Body of pancreas (tissue), 4 donors: ENCODE results near the gene SHISA7. TPM values are rescaled to one million over a fixed set of nuclear protein-coding genes. Genes with fewer than 3 reads are reported as not detected.

Source experiments
- ATAC-seq: fragments of 150-250 bp; one replicate; pipeline ENCODE4 v1.9.1; 2016
- DNase-seq, 4 donors: peaks; one replicate each; pipeline ENCODE4 v3.0.0-alpha.2; 2019
- H3K27ac ChIP-seq, 4 donors: fragments of 200-600 bp; sonication (generic); 1 replicate in 3 of 4; 2 replicates in 1 of 4; pipeline versions ENCODE4 v1.5.1 to v1.6.1; 2016 to 2019; ENCODE audit warnings: mild to moderate bottlenecking in 1 of 4, mixed read lengths in 1 of 4, moderate library complexity in 1 of 4
- H3K27me3 ChIP-seq, 2 donors: fragments of 200-600 bp; sonication (generic); one replicate each; pipeline ENCODE4 v1.6.0; 2016; ENCODE audit warnings: mild to moderate bottlenecking in 1 of 2
- H3K36me3 ChIP-seq, 2 donors: fragments of 200-600 bp; sonication (generic); replicated peaks in 1 of 2; 2 replicates each; pipeline ENCODE4 v1.5.1; 2016; ENCODE audit warnings: low read depth in 2 of 2; ENCODE audit not compliant: insufficient read depth in 1 of 2
- H3K4me1 ChIP-seq: fragments of 200-600 bp; sonication (generic); one replicate; pipeline ENCODE4 v1.6.0; 2016
- H3K4me3 ChIP-seq, 2 donors: fragments of 200-600 bp; sonication (generic); 1 replicate in 1 of 2; 2 replicates in 1 of 2; pipeline ENCODE4 v1.5.1; 2016 to 2019
- H3K9me3 ChIP-seq, 3 donors: fragments of 200-600 bp; sonication (generic); 1 replicate in 2 of 3; 2 replicates in 1 of 3; pipeline ENCODE4 v1.5.1; 2016
- POLR2A ChIP-seq, 3 donors: fragments of 450-650 bp; IDR thresholded peaks; one replicate each; pipeline ENCODE4 v1.6.1; 2016; ENCODE audit warnings: antibody characterized with exemption in 3 of 3, mild to moderate bottlenecking in 2 of 3
- WGBS, 2 donors: methylation state at CpG; one replicate each; pipeline ENCODE4 v1.1.5; 2017; 5-methylcytosine and 5-hydroxymethylcytosine counted together
- intact Hi-C: fragments of 100-400 bp; cut with DNase I; formaldehyde crosslinking; loops from one replicate; pipeline ENCODE4 v1.15.1; 2023
- total RNA-seq, 2 donors: library from RNA; depleted of rRNA; stranded (reverse); fragments of >200 nt; gene quantifications; one replicate each; pipeline ENCODE4 v1.1.0, GENCODE V29; 2016
- TF ChIP-seq, protein P1 (sequence below), 7 experiments: fragments of 450-650 bp in 4 of 7; fragments of 200-600 bp in 3 of 7; sonication (generic) in 3 of 7; IDR thresholded peaks; one replicate each; pipeline ENCODE4 v1.5.1; 2016 to 2019; ENCODE audit warnings: antibody characterized with exemption in 7 of 7

The SHISA7 gene
- total RNA-seq, 2 donors from 2014 or later, result not detected

- Histone ChIP-seq H3K27me3 (peaks cover 0 to 17% of the 10 kb centered on the region in 2 donors), H3K36me3 (no peaks in the 10 kb centered on the region), H3K4me3 (no peak overlapping the region), H3K9me3 (no peaks in the 10 kb centered on the region), H3K27ac (no peak overlapping the region), H3K4me1 (no peaks in the 10 kb centered on the region)
- ATAC-seq (no peak), DNase-seq (no peak)
- WGBS, 2 donors, result 80 to 92% methylated on average over 2 to 4 of the region's 4 CpGs
- intact Hi-C loops, result no loop called here
- TF ChIP-seq, protein P1, sequence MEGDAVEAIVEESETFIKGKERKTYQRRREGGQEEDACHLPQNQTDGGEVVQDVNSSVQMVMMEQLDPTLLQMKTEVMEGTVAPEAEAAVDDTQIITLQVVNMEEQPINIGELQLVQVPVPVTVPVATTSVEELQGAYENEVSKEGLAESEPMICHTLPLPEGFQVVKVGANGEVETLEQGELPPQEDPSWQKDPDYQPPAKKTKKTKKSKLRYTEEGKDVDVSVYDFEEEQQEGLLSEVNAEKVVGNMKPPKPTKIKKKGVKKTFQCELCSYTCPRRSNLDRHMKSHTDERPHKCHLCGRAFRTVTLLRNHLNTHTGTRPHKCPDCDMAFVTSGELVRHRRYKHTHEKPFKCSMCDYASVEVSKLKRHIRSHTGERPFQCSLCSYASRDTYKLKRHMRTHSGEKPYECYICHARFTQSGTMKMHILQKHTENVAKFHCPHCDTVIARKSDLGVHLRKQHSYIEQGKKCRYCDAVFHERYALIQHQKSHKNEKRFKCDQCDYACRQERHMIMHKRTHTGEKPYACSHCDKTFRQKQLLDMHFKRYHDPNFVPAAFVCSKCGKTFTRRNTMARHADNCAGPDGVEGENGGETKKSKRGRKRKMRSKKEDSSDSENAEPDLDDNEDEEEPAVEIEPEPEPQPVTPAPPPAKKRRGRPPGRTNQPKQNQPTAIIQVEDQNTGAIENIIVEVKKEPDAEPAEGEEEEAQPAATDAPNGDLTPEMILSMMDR (IDR thresholded peaks at IDR 0.05), result no peak
- no peak for TF ChIP-seq POLR2A (IDR thresholded peaks at IDR 0.05)
Observed at GRCh38 chr19:55435020-55435419, 8.1 kb downstream of the SHISA7 start.

- DNase-seq (no peak), ATAC-seq (no peak)
- intact Hi-C loops, result no loop called here
- Histone ChIP-seq H3K4me1 (no peaks in the 10 kb centered on the region), H3K27ac (no peak overlapping the region), H3K27me3 (peaks cover 0 to 16% of the 10 kb centered on the region in 2 donors), H3K4me3 (no peak overlapping the region), H3K36me3 (no peaks in the 10 kb centered on the region), H3K9me3 (no peaks in the 10 kb centered on the region)
- TF ChIP-seq POLR2A (IDR thresholded peaks at IDR 0.05), result no peak
- TF ChIP-seq, protein P1 (IDR thresholded peaks at IDR 0.05), result no peak
- WGBS, 2 donors, result 53 to 56% methylated on average over 4 of the region's 4 CpGs
Observed at GRCh38 chr19:55434356-55434919, 8.7 kb downstream of the SHISA7 start.

- intact Hi-C loops, result no loop called here
Observed at GRCh38 chr19:55433292-55433691, 9.8 kb downstream of the SHISA7 start.

DNA sequence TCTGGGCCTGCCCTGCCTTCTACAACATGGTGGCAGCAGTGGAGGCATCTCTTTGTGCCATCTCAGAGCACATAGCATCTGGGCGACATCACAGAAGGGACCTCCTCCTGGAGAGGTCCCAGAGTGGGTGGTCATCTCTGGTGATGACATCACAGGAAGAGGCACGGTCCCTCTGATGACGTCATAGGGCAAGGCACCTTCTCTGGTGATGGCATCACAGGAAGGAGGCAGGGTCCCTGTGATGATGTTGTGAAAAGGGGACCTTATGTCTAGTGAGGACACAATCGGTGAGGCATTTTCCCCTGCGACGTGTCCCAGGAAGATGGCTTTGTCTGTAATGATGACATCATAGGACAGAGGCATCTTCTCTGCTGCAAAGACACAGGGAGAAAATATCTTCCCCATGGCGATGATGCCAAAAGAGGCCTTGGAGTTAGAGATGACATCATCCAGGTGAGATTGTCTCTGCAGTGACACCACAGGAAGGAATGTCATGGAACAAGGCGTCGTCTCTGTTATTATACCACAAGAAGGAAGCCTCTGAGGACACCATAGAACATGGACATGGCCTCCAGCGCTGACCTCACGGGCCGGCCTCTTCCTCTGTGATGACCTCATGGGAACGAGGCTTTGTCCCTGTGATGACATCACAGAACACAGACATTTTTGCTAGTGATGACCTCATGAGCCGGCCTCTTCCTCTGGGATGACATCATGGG is 10.7 kb downstream of the SHISA7 start:
- DNase-seq (no peak), ATAC-seq (no peak)
- intact Hi-C loops, result no loop called here
- no peak overlapping the region for H3K27ac ChIP-seq
- no peaks in the 10 kb centered on the region for H3K4me1 ChIP-seq
- H3K4me3 ChIP-seq, result no peak overlapping the region
- TF ChIP-seq, protein P1 (IDR thresholded peaks at IDR 0.05), result no peak
- TF ChIP-seq POLR2A (IDR thresholded peaks at IDR 0.05), result no peak
- no peaks in the 10 kb centered on the region for H3K9me3 ChIP-seq
- WGBS, 2 donors, result 77 to 78% methylated on average over 10 to 14 of the region's 14 CpGs
- no peaks in the 10 kb centered on the region for H3K36me3 ChIP-seq
- peaks cover 0 to 10% of the 10 kb centered on the region in 2 donors for H3K27me3 ChIP-seq

More at GRCh38 chr19:55433292-55433691, 9.8 kb downstream of the SHISA7 start:
- no peaks in the 10 kb centered on the region for H3K4me1 ChIP-seq
- ATAC-seq (no peak), DNase-seq (no peak)
- no peaks in the 10 kb centered on the region for H3K9me3 ChIP-seq
- TF ChIP-seq, protein P1 (IDR thresholded peaks at IDR 0.05), result no peak
- no peak for TF ChIP-seq POLR2A (IDR thresholded peaks at IDR 0.05)
- H3K36me3 ChIP-seq, result no peaks in the 10 kb centered on the region
- H3K27me3 ChIP-seq, result peaks cover 0 to 14% of the 10 kb centered on the region in 2 donors
- 5% methylated on average over 13 of the region's 48 CpGs; no CpG with 5 or more reads in 1 of the 2 donors for WGBS, 2 donors
- no peak overlapping the region for H3K27ac ChIP-seq
- no peak overlapping the region for H3K4me3 ChIP-seq
